Astrocyte (in vitro differentiated cells and primary cell): ENCODE results near the gene SLC16A2.

Experiments used
- EZH2 ChIP-seq: IDR thresholded peaks from 2 replicates; pipeline ENCODE4 v1.6.1; 2012; ENCODE audit warnings: mild to moderate bottlenecking, low read length, inconsistent platforms; ENCODE audit not compliant: insufficient read depth
- TF ChIP-seq, protein P1 (sequence below): IDR thresholded peaks from 2 replicates; pipeline ENCODE4 v1.5.1; 2011; ENCODE audit warnings: low read depth, mild to moderate bottlenecking, inconsistent platforms, low read length, moderate library complexity; ENCODE audit not compliant: insufficient read depth

DNA sequence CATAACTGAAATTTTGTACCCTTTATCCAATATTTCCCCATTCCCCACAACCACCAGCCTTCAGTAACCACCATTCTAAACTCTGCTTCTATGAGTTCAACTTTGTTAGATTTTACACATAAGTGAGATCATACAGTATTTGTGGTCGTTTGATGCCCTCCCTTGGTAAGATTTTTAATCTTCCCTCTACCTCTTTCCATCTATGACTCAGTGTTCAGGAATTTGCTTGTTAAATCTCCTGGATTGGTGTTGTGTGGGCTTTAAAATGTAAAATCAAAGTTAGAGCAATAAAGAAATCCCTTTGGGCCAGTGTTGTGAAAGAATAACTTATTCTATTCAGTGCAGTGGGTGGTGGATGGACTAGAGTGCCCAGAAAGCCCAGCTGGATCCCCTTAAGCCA lies 37.4 kb downstream of the SLC16A2 start:
- TF ChIP-seq, protein P1, sequence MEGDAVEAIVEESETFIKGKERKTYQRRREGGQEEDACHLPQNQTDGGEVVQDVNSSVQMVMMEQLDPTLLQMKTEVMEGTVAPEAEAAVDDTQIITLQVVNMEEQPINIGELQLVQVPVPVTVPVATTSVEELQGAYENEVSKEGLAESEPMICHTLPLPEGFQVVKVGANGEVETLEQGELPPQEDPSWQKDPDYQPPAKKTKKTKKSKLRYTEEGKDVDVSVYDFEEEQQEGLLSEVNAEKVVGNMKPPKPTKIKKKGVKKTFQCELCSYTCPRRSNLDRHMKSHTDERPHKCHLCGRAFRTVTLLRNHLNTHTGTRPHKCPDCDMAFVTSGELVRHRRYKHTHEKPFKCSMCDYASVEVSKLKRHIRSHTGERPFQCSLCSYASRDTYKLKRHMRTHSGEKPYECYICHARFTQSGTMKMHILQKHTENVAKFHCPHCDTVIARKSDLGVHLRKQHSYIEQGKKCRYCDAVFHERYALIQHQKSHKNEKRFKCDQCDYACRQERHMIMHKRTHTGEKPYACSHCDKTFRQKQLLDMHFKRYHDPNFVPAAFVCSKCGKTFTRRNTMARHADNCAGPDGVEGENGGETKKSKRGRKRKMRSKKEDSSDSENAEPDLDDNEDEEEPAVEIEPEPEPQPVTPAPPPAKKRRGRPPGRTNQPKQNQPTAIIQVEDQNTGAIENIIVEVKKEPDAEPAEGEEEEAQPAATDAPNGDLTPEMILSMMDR, result no peak
- no peak for TF ChIP-seq EZH2
